Measurements from ENCODE around the gene SLX4IP. TPM values are rescaled to one million over a fixed set of nuclear protein-coding genes. Genes with fewer than 3 reads are reported as not detected.
A peak's percentile ranks its signal among the peaks of the same experiment; 100 is the strongest.

Gene SLX4IP
- total RNA-seq, 1 experiment from 2014 or later: 5.4 TPM

DNA sequence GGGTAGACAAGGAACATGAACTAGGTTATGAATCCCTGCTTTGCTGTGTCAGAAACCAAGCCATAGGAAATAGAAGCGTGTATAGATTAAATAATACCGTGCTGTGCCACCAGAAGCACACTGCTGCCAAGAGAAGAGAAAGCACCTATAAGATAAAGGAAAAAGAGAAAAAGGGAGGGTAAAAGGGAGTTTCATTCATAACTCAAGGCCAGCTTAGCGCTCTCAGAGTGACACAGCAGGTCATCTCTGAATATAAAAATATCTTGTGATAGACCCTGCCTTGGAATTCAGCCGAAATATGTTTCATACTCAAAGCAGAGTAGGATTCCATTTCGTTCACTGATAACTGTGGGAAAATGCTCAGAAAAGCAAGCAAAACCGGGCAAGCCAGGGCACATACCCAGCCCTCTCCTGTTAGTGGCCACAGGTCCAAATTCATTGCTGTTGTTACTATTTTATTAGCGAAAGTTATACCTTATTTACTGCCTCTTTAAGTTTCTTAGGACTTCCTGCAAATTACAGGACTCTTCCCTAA lies 230.0 kb downstream of the SLX4IP start:
- Mint-ChIP-seq H3K27me3 (ENCODE audit: unreplicated experiment) (no peaks in the 10 kb centered on the region), H3K36me3 (ENCODE audit: insufficient read depth, unreplicated experiment) (peaks cover 100% of the 10 kb centered on the region), H3K27ac (ENCODE audit: unreplicated experiment) (peak overlapping the region; percentile 85), H3K4me1 (ENCODE audit: low read depth, unreplicated experiment) (peaks cover 62% of the 10 kb centered on the region), H3K9me3 (ENCODE audit: low read depth, unreplicated experiment) (no peaks in the 10 kb centered on the region), H3K4me3 (ENCODE audit: low read depth, unreplicated experiment) (peak overlapping the region; percentile 82)
- intact Hi-C loops (cut with micrococcal nuclease; ENCODE audit: unreplicated experiment): loop anchor here (10.0 kb wide), 1 partner anchor 110 kb away; no protein-coding TSS in a partner anchor
- BruUV-seq (replicated peaks): no TSS peak
- CTCF ChIA-PET: interaction anchor here (0.6 to 1.8 kb wide), 2 partner anchors 65 to 602 kb away, joined by 3 to 4 read pairs; no protein-coding TSS in a partner anchor
- DNase-seq: no peak
- TF ChIP-seq, protein P1, sequence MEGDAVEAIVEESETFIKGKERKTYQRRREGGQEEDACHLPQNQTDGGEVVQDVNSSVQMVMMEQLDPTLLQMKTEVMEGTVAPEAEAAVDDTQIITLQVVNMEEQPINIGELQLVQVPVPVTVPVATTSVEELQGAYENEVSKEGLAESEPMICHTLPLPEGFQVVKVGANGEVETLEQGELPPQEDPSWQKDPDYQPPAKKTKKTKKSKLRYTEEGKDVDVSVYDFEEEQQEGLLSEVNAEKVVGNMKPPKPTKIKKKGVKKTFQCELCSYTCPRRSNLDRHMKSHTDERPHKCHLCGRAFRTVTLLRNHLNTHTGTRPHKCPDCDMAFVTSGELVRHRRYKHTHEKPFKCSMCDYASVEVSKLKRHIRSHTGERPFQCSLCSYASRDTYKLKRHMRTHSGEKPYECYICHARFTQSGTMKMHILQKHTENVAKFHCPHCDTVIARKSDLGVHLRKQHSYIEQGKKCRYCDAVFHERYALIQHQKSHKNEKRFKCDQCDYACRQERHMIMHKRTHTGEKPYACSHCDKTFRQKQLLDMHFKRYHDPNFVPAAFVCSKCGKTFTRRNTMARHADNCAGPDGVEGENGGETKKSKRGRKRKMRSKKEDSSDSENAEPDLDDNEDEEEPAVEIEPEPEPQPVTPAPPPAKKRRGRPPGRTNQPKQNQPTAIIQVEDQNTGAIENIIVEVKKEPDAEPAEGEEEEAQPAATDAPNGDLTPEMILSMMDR (IDR thresholded peaks at IDR 0.05; ENCODE audit: unreplicated experiment): no peak

- peaks cover 100% of the 10 kb centered on the region for H3K36me3 Mint-ChIP-seq (ENCODE audit: insufficient read depth, unreplicated experiment)
- peak overlapping the region; percentile 85 for H3K27ac Mint-ChIP-seq (ENCODE audit: unreplicated experiment)
- CTCF ChIA-PET: interaction anchor here (0.9 to 1.8 kb wide), 2 partner anchors 274 to 601 kb away, joined by 3 to 4 read pairs; no protein-coding TSS in a partner anchor
- peaks cover 55% of the 10 kb centered on the region for H3K4me1 Mint-ChIP-seq (ENCODE audit: low read depth, unreplicated experiment)
- no peak for DNase-seq
- no peaks in the 10 kb centered on the region for H3K27me3 Mint-ChIP-seq (ENCODE audit: unreplicated experiment)
- peak overlapping the region; percentile 82 for H3K4me3 Mint-ChIP-seq (ENCODE audit: low read depth, unreplicated experiment)
- BruUV-seq (replicated peaks): no TSS peak
- intact Hi-C loops (cut with micrococcal nuclease; ENCODE audit: unreplicated experiment): loop anchor here (10.0 kb wide), 1 partner anchor 111 kb away; no protein-coding TSS in a partner anchor
- TF ChIP-seq, protein P1 (IDR thresholded peaks at IDR 0.05; ENCODE audit: unreplicated experiment): no peak
- H3K9me3 Mint-ChIP-seq (ENCODE audit: low read depth, unreplicated experiment): no peaks in the 10 kb centered on the region
Observed at GRCh38 chr20:10665791-10666190, 230.7 kb downstream of the SLX4IP start.

DNA sequence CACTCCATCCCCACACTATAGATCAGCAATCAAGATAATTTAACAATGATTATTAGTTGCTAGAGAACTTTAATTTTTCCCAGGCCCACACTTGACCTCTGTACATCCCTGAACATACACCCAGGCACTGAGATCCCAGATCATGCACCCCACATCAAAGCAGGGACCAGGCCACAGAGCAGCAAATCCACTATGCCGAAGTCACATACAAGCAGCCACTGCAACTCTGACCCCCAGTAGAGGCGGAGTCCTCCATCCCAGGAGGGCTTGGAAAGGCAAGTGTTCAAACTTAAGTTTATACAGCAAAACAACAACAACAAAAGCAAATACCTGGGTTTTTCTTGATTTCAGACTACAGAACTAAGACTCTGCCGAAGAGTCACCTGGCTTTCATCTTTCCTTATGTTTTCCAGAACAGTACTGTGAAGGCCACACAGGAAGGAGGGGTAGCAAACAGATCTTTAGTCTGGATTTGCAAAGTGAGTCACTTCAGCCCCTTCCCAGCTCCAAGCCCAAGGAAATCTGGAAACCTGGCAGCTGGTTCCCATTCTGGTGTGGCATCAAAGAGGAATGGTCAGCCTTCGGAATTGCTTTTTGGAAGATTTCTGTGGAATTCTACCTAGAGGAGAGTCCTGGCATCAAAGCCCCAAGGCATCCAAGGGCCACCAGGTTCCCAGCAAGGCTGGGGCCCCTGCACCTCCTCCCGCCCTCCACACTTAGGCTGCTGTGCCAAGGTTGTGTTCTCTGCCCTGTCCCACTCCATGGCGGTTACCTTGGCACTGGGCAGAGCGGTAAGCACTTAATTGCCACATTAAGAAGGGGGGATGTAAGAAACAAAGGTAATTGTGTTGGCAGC lies 231.3 kb downstream of the SLX4IP start:
- Mint-ChIP-seq H3K27ac (ENCODE audit: unreplicated experiment) (peak overlapping the region; percentile 85), H3K9me3 (ENCODE audit: low read depth, unreplicated experiment) (no peaks in the 10 kb centered on the region), H3K4me1 (ENCODE audit: low read depth, unreplicated experiment) (peaks cover 48% of the 10 kb centered on the region), H3K4me3 (ENCODE audit: low read depth, unreplicated experiment) (peak overlapping the region; percentile 82), H3K27me3 (ENCODE audit: unreplicated experiment) (no peaks in the 10 kb centered on the region), H3K36me3 (ENCODE audit: insufficient read depth, unreplicated experiment) (peaks cover 100% of the 10 kb centered on the region)
- CTCF ChIA-PET: interaction anchor here (0.9 to 1.8 kb wide), 2 partner anchors 273 to 601 kb away, joined by 3 to 4 read pairs; no protein-coding TSS in a partner anchor
- no TSS peak for BruUV-seq (replicated peaks)
- intact Hi-C loops (cut with micrococcal nuclease; ENCODE audit: unreplicated experiment): loop anchor here (10.0 kb wide), 1 partner anchor 112 kb away; no protein-coding TSS in a partner anchor
- no peak for DNase-seq
- TF ChIP-seq, protein P1 (IDR thresholded peaks at IDR 0.05; ENCODE audit: unreplicated experiment): no peak

GRCh38 chr20:10667077-10667401 lies 231.9 kb downstream of the SLX4IP start:
- Mint-ChIP-seq H3K27me3 (ENCODE audit: unreplicated experiment) (no peaks in the 10 kb centered on the region), H3K4me3 (ENCODE audit: low read depth, unreplicated experiment) (peak overlapping the region; percentile 82), H3K4me1 (ENCODE audit: low read depth, unreplicated experiment) (peaks cover 43% of the 10 kb centered on the region), H3K9me3 (ENCODE audit: low read depth, unreplicated experiment) (no peaks in the 10 kb centered on the region), H3K36me3 (ENCODE audit: insufficient read depth, unreplicated experiment) (peaks cover 100% of the 10 kb centered on the region), H3K27ac (ENCODE audit: unreplicated experiment) (no peak overlapping the region)
- intact Hi-C loops (cut with micrococcal nuclease; ENCODE audit: unreplicated experiment): loop anchor here (10.0 kb wide), 1 partner anchor 112 kb away; no protein-coding TSS in a partner anchor
- TF ChIP-seq, protein P1 (IDR thresholded peaks at IDR 0.05; ENCODE audit: unreplicated experiment): no peak
- BruUV-seq (replicated peaks): no TSS peak
- CTCF ChIA-PET: no interaction called here
- DNase-seq: no peak
